ENCODE results near the gene CCDC192.
"Not testable (repeated sequence)": the region's sequence is repeated elsewhere in the genome, so short reads cannot be mapped to it uniquely, and the experiment has no call there.

CCDC192 gene

GRCh38 chr5:127702926-127703561 lies at the start of gene CCDC192:
Gene CCDC192 (plus strand): TSS chr5:127703391. CDS start chr5:127703446, 55 bp downstream.
- DNase-seq (ENCODE audit: low read depth in 2 of 2, low spot score in 1 of 2) = no peak

- DNase-seq (ENCODE audit: low read depth in 2 of 2, low spot score in 1 of 2) = no peak
Observed at GRCh38 chr5:127656825-127657224, 46.4 kb upstream of the CCDC192 start.

GRCh38 chr5:127660047-127660733 lies 43.0 kb upstream of the CCDC192 start:
- DNase-seq (ENCODE audit: low read depth in 2 of 2, low spot score in 1 of 2) = no peak

GRCh38 chr5:127664093-127664492 lies 39.1 kb upstream of the CCDC192 start:
- DNase-seq (ENCODE audit: low read depth in 2 of 2, low spot score in 1 of 2) = no peak

GRCh38 chr5:127665641-127666040 lies 37.5 kb upstream of the CCDC192 start:
- DNase-seq (ENCODE audit: low read depth in 2 of 2, low spot score in 1 of 2) = no peak

- no peak for DNase-seq (ENCODE audit: low read depth in 2 of 2, low spot score in 1 of 2)
Observed at GRCh38 chr5:127666043-127666716, 37.0 kb upstream of the CCDC192 start.

GRCh38 chr5:127667926-127668325 lies 35.3 kb upstream of the CCDC192 start:
- no peak for DNase-seq (ENCODE audit: low read depth in 2 of 2, low spot score in 1 of 2)

GRCh38 chr5:127671218-127671617 lies 32.0 kb upstream of the CCDC192 start:
- DNase-seq (ENCODE audit: low read depth in 2 of 2, low spot score in 1 of 2) = no peak

GRCh38 chr5:127673117-127673800 lies 29.9 kb upstream of the CCDC192 start:
- no peak for DNase-seq (ENCODE audit: low read depth in 2 of 2, low spot score in 1 of 2)

- not testable (repeated sequence) for DNase-seq (ENCODE audit: low read depth in 2 of 2, low spot score in 1 of 2)
Observed at GRCh38 chr5:127676951-127677350, 26.2 kb upstream of the CCDC192 start.

- not testable (repeated sequence) for DNase-seq (ENCODE audit: low read depth in 2 of 2, low spot score in 1 of 2)
Observed at GRCh38 chr5:127679691-127680330, 23.4 kb upstream of the CCDC192 start.

GRCh38 chr5:127680595-127680994 lies 22.6 kb upstream of the CCDC192 start:
- DNase-seq (ENCODE audit: low read depth in 2 of 2, low spot score in 1 of 2) = no peak

GRCh38 chr5:127683008-127683407 lies 20.2 kb upstream of the CCDC192 start:
- DNase-seq (ENCODE audit: low read depth in 2 of 2, low spot score in 1 of 2) = no peak

GRCh38 chr5:127684726-127685467 lies 18.3 kb upstream of the CCDC192 start:
- DNase-seq (ENCODE audit: low read depth in 2 of 2, low spot score in 1 of 2) = no peak

GRCh38 chr5:127685662-127686061 lies 17.5 kb upstream of the CCDC192 start:
- DNase-seq (ENCODE audit: low read depth in 2 of 2, low spot score in 1 of 2) = no peak

GRCh38 chr5:127686424-127686823 lies 16.8 kb upstream of the CCDC192 start:
- DNase-seq (ENCODE audit: low read depth in 2 of 2, low spot score in 1 of 2) = no peak

GRCh38 chr5:127694518-127695171 lies 8.5 kb upstream of the CCDC192 start:
- DNase-seq (ENCODE audit: low read depth in 2 of 2, low spot score in 1 of 2) = no peak

GRCh38 chr5:127695346-127695745 lies 7.8 kb upstream of the CCDC192 start:
- no peak for DNase-seq (ENCODE audit: low read depth in 2 of 2, low spot score in 1 of 2)

- no peak for DNase-seq (ENCODE audit: low read depth in 2 of 2, low spot score in 1 of 2)
Observed at GRCh38 chr5:127696683-127697082, 6.5 kb upstream of the CCDC192 start.

Data from stimulated activated CD8-positive, alpha-beta memory T cell treated with anti-CD3 and anti-CD28 coated beads, Interleukin-4, amount 100 ng/mL, for 4 hours (primary cell).